ENCODE results near the gene CIZ1.

CIZ1 gene

GRCh38 chr9:128121924-128122808 is 69.2 kb downstream of the CIZ1 start:
- no peak for DNase-seq

- DNase-seq: no peak
These were observed 69.9 kb downstream of the CIZ1 start for GRCh38 chr9:128121466-128121810.

GRCh38 chr9:128120741-128121465 is 70.5 kb downstream of the CIZ1 start:
- no peak for DNase-seq

- no peak for DNase-seq
These were observed 71.2 kb downstream of the CIZ1 start for GRCh38 chr9:128120061-128120740.

- DNase-seq: no peak
These were observed 72.3 kb downstream of the CIZ1 start for GRCh38 chr9:128118971-128119665.

- DNase-seq: no peak
These were observed 72.9 kb downstream of the CIZ1 start for GRCh38 chr9:128118472-128118857.

- DNase-seq: peak; percentile 39
These were observed 73.5 kb downstream of the CIZ1 start for GRCh38 chr9:128117613-128118471.

GRCh38 chr9:128116104-128117083 is 75.0 kb downstream of the CIZ1 start:
- no peak for DNase-seq

Data from DMS 273 treated with DMSO at 0.1 percent for 48 hours (cell line).